Cardiac muscle cell (in vitro differentiated cells and primary cell): ENCODE data around the gene SGTA. TPM values are rescaled to one million over a fixed set of nuclear protein-coding genes. Genes with fewer than 3 reads are reported as not detected.
A peak's percentile ranks its signal among the peaks of the same experiment; 100 is the strongest.

ENCODE experiments used
- DNase-seq, 2 donors: peaks; one replicate each; pipeline versions ENCODE4 v3.0.0 to v3.0.0-alpha.2; 2010 to 2017; ENCODE audit warnings: low read depth in 1 of 2, low spot score in 1 of 2
- H3K27ac ChIP-seq: fragments of 200-600 bp; sonication (generic); 2 replicates; pipeline ENCODE4 v1.5.1; 2016
- H3K27me3 ChIP-seq: fragments of 200-600 bp; sonication (generic); 2 replicates; pipeline ENCODE4 v1.6.0; 2016; ENCODE audit warnings: control low read depth
- H3K36me3 ChIP-seq: fragments of 200-600 bp; sonication (generic); 2 replicates; pipeline ENCODE4 v1.5.1; 2016; ENCODE audit warnings: control low read depth
- H3K4me1 ChIP-seq: fragments of 200-600 bp; sonication (generic); 2 replicates; pipeline ENCODE4 v1.8.1; 2017; ENCODE audit warnings: low read depth, mild to moderate bottlenecking, mixed run types
- H3K4me3 ChIP-seq: fragments of 200-600 bp; sonication (generic); 2 replicates; pipeline ENCODE4 v1.5.1; 2016; ENCODE audit warnings: mild to moderate bottlenecking
- H3K9me3 ChIP-seq: fragments of 200-600 bp; sonication (generic); 2 replicates; pipeline ENCODE4 v1.5.1; 2017; ENCODE audit warnings: low read depth, mild to moderate bottlenecking, control low read depth
- CTCF ChIP-seq: IDR thresholded peaks from 2 replicates; pipeline ENCODE4 v1.5.1; 2012; ENCODE audit warnings: low read depth, mild to moderate bottlenecking, low read length
- polyA plus RNA-seq: library from polyadenylated mRNA; unstranded; fragments of >200 nt; fragmentation: Nextera tagmentation; extraction: Ambion mirVana; gene quantifications from 2 replicates; pipeline ENCODE4 v1.2.1, GENCODE V29; 2016
- total RNA-seq: library from RNA; depleted of rRNA; stranded (reverse); fragments of >200 nt; gene quantifications from 2 replicates; pipeline ENCODE4 v1.2.3, GENCODE V29; 2016

SGTA gene
- total and polyA plus RNA-seq, 2 experiments from 2014 or later: 102 to 135 TPM

GRCh38 chr19:2770055-2771013, 12.7 kb downstream of the SGTA start:
- H3K4me3 ChIP-seq: no peak overlapping the region
- no peaks in the 10 kb centered on the region for H3K27me3 ChIP-seq
- peaks cover 9% of the 10 kb centered on the region for H3K36me3 ChIP-seq
- peak overlapping the region; percentile 79 for H3K27ac ChIP-seq
- DNase-seq: peak; percentile 44 to 77
- H3K4me1 ChIP-seq: peaks cover 8% of the 10 kb centered on the region
- TF ChIP-seq CTCF: no peak
- H3K9me3 ChIP-seq: no peaks in the 10 kb centered on the region

GRCh38 chr19:2769218-2769617, 13.9 kb downstream of the SGTA start:
- H3K27ac ChIP-seq: no peak overlapping the region
- H3K36me3 ChIP-seq: peaks cover 18% of the 10 kb centered on the region
- peaks cover 8% of the 10 kb centered on the region for H3K4me1 ChIP-seq
- H3K9me3 ChIP-seq: no peaks in the 10 kb centered on the region
- TF ChIP-seq CTCF: no peak
- no peaks in the 10 kb centered on the region for H3K27me3 ChIP-seq
- no peak for DNase-seq
- no peak overlapping the region for H3K4me3 ChIP-seq

GRCh38 chr19:2768365-2769132, 14.5 kb downstream of the SGTA start:
- TF ChIP-seq CTCF: no peak
- no peak for DNase-seq
- H3K4me3 ChIP-seq: no peak overlapping the region
- no peaks in the 10 kb centered on the region for H3K9me3 ChIP-seq
- H3K27ac ChIP-seq: no peak overlapping the region
- peaks cover 8% of the 10 kb centered on the region for H3K4me1 ChIP-seq
- peaks cover 25% of the 10 kb centered on the region for H3K36me3 ChIP-seq
- no peaks in the 10 kb centered on the region for H3K27me3 ChIP-seq

GRCh38 chr19:2767688-2768087, 15.4 kb downstream of the SGTA start:
- DNase-seq: no peak
- no peak overlapping the region for H3K27ac ChIP-seq
- TF ChIP-seq CTCF: no peak
- no peaks in the 10 kb centered on the region for H3K27me3 ChIP-seq
- peaks cover 8% of the 10 kb centered on the region for H3K4me1 ChIP-seq
- no peaks in the 10 kb centered on the region for H3K9me3 ChIP-seq
- no peak overlapping the region for H3K4me3 ChIP-seq
- H3K36me3 ChIP-seq: peaks cover 27% of the 10 kb centered on the region

GRCh38 chr19:2766594-2767372, 16.3 kb downstream of the SGTA start:
- no peak for TF ChIP-seq CTCF
- Histone ChIP-seq H3K9me3 (no peaks in the 10 kb centered on the region), H3K36me3 (peaks cover 31% of the 10 kb centered on the region), H3K27ac (no peak overlapping the region), H3K27me3 (no peaks in the 10 kb centered on the region), H3K4me3 (no peak overlapping the region), H3K4me1 (peaks cover 8% of the 10 kb centered on the region)
- no peak for DNase-seq
